Activated naive CD8-positive, alpha-beta T cell treated with anti-CD3 and anti-CD28 coated beads, Interleukin-2, amount 50 U/mL, for 16 hours (primary cell): ENCODE results near the gene RSPH1.

Experiments used
- DNase-seq: peaks from one replicate; pipeline ENCODE4 v3.0.0-alpha.2; 2020; ENCODE audit warnings: low read depth, low spot score

The RSPH1 gene

DNA sequence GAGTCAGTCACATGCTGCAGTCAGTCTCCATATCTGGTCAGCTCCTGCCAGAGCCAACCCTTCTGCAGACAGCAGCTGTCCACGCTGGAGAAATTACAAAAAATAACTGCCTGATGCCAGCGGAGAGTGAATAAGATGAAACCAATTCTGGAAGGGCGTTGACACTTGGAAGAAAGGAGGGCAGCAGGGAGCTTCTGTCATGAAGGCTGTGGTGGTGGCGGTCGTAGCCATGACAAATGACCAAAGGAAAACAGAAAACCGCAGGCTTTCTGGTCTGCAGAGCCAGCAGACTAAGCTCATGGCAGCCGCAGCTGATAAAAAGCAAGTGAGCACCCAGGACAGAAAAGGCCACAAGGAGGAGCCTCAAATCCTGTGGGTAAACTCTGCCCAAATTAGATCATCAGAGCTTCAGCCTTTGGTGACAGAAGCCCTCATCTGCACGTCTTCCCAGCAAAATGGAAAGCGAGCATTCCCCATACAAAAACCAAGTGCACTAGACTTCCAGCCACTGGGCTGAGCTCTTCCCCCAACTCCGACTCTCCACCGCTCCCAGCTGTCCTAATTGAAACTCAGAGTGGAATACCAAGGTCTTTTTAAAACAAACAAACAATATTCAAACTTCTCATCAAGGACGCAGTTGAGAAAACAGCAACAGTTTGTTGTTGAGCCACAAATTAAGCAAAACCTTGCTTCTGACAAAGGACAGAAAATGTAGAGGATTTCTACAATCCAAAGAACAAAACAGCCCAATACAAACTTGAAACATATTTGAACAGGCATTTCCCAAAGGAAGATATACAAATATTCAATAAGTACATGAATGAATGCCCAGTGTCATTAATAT is 28.7 kb downstream of the RSPH1 start:
- no peak for DNase-seq

DNA sequence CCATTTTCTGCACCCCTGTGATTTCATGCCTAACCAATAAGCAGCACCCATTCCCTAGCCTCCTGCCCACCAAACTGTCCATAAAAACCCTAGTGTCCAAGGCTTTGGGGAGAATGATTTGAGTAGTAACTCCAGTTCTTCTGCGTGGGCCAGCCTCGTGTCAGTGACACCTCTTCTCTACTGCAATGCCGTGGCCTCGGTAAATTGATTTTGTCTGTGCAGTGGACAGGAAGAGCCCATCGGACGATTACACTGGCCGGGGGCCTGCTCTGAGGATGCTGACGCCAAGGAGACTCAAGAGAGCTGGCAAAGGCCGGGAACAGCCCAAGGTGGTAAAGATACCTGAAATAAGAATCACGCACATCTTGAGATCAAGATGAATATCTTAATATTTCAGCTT is 29.3 kb downstream of the RSPH1 start:
- no peak for DNase-seq

DNA sequence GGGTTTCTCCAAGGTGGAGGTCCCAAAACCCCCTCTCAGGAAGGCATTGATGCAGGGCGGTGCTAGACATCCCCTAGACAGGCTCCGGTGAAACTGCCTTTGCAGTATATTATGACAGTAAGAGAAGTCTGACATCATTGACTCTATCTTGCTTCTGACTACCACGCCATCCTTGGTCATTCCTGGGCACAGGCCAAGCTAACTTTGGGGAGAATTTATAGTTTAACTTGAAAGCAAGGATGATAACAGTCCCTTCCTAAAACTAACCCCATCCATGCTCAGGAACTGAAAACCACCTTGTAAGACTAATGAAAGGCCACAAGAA is 30.3 kb downstream of the RSPH1 start:
- DNase-seq, result no peak

DNA sequence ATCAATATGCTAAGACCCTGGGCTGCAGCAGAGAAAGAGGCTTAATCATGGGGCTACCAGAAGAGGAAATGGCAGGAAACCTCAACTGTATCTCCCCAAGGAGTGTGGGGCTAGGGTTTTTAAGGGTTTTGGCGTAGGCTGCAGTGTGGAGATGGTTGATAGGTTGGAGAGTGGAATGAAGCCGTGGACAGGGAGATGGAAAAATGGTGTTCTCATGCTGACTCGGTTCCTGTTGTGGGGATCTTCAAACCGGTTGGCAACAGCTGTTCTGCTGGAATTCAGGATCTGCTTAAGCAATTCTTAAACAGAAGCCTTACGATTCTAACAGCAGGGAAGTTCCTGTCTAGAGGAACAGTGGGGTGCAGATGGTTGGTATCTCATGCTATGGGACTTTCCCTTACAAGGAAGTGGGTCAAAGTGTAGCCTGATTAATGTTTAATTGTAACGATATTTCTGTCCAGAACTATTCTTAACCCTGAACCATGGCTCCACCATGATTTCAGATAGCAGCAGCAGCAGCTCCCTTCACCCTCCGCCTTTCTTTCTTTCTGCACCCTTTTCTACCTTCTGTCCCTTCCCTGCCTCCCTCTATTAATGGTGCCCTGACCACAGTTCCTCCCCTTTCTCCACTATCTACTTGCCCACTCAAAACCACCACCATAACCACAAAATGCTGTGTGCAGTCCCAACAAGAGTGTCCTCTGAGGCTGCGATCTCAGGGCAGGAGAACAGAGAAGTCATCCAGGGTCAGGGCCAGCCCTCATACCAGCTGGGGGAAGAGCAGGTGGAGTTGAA is 30.8 kb downstream of the RSPH1 start:
- no peak for DNase-seq

DNA sequence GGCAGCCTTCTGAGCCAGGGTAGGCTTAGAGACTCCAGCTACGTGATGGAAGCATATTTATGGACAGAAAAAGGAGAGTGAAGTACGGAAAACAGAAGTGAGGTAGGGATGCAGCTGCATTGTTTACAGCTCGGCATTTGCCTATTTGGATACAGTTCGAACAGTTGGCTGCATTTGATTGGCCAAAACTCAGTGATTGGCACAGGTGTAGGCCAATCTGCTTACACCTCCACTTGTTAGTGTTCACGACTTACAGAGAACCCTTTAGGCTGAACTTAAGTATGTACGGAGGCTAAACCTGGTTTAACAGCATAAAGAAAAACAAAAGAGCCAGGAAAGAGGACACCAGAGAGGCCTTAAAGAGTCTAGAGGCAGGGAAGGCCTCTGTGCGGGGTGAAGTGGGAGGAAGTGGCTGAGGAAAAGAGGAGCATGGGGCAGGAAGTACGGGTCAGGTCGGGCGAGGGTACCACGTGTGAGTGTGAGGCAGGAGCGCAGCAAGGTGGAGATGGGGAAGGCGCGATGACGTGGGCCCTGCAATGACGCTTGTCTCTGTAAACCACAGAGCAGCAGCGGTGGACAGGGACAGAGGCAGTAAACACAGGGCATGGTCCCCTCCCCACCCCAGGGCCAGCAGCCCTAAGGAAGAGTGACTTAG is 32.0 kb downstream of the RSPH1 start:
- no peak for DNase-seq

DNA sequence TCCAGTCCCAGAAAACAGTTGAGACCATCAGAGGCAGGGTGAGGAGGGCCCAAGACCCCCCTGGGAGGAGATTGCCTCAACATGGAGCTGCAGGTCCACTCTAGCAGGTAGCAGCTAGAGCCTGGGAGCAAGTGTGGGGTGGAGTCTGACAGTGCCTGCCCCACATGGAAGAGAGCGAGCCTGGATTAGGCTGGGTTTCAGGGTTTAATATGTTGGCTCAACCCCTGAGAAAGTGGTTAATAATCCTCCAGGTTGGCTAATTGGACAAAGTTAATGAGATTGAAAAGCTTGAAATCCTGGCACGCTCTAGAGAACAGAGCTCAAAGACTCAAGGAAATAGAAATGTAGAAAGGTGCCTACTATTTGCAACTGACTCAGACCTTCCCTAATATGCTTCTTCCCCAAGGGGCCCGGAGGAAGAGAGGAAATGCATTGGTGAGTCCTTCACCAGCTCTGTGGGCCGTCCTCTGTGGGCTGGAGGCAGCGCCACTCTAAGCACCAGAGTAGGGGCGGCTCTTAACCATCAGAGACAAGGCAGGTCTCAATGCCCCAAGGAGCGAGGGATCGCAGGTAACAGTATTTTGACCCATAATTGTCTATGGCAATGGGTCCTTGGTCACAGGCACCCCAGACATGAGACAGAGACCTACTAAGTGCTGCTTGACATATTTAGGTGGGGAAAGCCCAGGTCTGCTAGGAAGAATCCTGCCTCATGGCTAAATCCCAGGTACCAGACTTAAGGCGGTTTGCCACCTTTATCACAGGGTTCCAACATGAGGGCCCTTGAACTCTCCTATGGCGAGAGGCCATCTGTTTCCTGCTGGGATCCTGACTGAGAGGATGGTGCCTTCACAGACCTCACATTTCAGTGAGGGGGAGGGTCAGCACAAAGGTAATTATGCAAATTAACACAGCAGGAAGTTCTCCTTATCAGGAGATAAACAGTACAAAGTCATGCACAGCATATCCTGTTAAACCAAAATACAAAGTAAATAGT is 33.8 kb downstream of the RSPH1 start:
- DNase-seq, result no peak

DNA sequence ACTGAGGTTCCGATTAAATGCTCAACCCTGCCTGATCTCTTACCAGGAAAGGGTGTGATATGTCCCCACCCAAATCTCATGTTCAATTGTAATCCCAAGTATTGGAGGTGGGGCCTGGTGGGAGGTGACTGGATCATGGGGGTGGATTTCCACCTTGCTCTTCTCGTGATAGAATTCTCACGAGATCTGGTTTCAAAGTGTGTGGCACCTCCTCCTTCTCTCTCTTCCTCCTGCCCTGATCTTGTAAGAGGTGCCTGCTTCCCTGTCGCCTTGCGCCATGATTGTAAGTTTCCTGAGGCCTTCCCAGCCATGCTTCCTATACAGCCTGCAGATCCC is 34.9 kb downstream of the RSPH1 start:
- no peak for DNase-seq

DNA sequence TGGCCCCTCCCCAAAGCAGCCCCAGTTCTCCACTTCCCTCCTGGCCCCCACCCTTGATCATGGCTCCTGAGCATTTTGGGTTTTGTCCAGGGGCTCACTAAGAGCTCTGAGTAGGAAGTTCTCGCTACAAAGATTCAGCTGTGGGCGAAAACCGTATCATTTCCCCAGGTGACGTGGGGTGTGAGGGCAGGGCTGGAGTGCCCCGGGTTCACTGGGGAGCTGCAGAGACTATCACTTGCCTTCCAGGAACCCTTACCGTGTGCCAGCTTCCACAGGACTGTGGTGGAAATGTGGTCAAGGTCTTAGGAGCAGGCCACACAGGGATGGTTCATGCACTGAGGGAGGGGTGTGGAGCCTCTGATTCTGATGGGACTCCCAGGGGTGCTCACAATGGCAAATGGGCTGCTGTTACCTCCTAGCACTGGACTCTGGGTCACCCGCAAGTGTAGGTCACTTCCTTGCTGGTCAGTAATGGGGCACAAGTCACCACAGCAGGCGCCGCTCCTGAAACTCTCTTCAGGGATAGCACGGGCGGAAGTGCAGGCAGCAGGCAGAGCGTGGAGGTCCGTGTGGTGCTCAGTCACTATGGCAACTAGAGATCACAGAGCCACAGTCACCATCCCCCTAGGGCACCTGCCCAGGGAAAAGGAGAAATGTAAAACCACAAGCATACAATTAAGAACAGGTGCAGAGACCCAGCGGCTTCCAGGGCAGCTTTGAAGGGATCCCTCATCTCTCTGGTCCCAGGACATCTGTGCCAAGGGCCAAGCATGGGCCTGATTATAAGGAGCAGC is 35.4 kb downstream of the RSPH1 start:
- DNase-seq, result no peak

DNA sequence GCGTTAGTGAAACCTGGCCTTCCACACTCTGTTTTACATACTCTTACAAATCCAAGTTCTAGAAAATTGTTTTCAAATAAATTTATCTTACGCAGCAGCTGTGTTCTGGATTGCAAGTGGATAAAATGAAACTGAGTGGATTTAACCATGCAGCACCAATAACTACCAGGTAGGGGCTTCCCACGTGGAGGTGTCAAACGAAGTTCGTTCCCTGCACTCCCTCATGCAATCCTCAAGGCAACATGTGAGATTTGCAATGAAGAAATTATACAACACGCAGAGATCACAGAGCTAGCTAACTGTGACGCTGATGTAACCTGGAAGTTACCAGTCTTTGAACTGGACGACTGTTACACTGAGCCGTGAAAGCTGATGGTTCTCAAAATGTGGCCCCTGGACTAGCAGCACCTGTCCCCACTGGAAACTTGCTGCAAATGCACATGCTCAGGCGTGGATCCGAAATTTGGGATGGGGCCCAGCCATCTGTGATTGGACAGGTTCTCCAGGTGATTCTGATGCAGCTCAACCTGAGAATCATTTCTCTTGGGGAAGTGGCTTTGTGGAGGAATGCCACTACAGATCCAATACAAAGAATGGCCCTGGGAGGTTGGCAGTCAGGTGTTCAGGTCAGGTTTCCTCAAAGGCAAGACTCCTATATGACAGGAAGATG is 36.3 kb downstream of the RSPH1 start:
- no peak for DNase-seq

- DNase-seq, result no peak
Measured at GRCh38 chr21:42459082-42459460, 37.0 kb downstream of the RSPH1 start.

DNA sequence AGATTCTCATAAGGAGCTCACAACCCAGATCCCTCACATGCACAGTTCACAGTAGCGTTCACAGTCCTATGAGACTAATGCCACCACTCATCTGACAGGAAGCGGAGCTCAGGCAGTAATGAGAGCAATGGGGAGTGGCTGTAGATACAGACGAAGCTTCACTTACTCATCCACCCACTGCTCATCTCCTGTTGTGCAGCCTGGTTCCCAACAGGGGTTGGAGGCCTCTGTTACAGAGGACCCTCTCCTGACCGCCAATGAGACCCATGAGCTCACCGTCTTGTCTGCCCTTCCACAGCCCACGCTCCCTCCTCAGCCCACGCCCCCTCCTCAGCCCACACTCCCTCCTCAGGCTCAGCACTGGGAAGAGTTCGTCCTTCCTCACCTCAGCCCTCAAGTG is 39.6 kb downstream of the RSPH1 start:
- DNase-seq, result no peak

DNA sequence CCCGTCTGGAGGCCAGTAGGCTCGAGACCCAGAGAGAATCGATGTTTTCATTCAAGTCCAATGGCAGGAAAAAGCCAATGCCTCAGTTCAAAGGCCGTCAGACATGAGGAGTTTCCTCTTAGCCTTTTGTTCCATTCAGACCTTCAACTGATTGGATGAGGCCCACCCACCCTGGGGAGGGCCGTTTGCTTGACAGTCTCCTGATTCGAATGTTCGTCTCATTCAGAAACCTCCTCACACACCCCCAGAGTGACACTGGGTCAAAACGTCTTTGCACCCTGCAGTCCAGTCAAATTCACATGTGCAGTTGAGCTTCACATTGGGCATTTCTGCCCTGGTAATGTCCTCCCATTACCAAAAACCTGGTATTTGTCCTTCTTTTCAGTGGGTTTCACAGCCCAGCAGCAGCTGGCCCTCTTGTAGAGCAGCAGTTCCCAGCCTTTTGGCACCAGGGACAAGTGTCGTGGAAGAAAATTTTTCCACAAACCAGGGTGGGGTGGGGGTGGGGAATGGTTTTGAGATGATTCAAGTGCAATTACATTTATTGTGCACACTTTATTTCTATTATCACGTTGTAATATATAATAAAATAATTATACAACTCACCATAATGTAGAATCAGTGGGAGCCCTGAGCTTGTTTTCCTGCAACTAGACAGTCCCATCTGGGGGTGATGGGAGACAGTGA is 40.1 kb downstream of the RSPH1 start:
- no peak for DNase-seq

GRCh38 chr21:42455196-42455595 is 40.8 kb downstream of the RSPH1 start:
- DNase-seq, result no peak

GRCh38 chr21:42454786-42455185 is 41.2 kb downstream of the RSPH1 start:
- DNase-seq, result no peak

- DNase-seq, result no peak
Measured at GRCh38 chr21:42453986-42454570, 41.9 kb downstream of the RSPH1 start.

GRCh38 chr21:42453224-42453985 is 42.6 kb downstream of the RSPH1 start:
- DNase-seq, result no peak

DNA sequence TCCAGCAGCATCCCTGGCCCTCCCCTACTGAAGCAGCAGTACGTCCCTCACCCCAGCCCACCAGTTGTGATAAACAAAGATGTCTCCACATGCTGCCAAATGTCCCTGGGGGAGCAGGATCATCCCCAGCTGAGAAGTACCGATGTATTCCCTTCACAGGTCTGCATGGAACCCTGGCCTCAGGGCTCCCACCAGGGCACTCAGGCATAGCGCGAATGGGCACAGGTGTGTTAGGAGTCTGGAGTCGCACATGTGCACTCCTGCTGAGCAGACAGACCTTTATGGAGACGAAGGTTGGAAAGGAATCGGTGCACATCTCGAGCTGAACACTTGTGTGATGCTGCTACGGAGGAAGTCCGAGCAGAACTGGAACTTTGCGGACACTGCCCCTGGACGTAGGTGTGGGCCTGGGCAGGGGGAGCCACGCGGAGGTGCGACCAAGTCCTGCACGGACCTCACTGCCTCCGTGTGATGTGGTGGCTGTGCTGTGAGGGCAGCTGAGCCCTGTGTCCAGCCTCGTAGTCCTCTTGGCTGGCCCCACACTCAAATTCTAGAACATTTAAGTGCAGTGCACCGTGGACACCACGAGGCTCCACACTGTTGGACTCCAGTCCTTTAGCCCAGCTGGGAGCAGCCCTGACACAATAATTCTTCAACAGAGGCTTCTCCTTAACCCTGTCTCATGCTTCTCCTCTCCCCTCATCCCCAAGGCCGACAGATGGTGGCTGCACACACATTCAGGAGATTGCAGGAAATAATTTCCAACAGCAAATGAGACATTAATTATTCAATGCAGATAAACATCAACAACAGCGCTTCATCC is 43.4 kb downstream of the RSPH1 start:
- no peak for DNase-seq

DNA sequence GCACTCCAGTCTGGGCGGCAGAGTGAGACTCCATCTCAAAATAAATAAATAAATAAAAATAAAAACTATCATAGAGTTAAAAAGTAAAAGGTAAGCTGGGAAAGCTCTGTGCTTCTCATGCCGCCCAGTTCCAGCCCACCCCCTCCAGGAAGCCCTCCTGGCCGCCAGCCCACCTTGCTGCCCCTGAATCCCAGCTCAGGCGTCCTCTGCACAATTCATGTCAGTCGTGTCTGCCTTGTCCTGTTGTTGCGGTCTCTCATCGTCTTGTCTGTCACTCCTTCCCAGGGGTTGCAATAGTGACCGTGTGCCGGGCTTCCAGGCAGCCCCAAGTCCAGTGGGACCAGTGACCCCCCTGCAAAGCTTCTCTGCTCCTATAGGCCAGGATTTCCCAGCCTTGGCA is 44.1 kb downstream of the RSPH1 start:
- DNase-seq, result no peak
